A549 (cell line): Measurements from ENCODE around the gene RTL9. TPM values are rescaled to one million over a fixed set of nuclear protein-coding genes. Genes with fewer than 3 reads are reported as not detected.

ENCODE experiments used
- ATAC-seq, 2 experiments: fragments of 200-7000 bp in 1 of 2; fragments of >200 bp in 1 of 2; cut with Nextera tagmentation in 1 of 2; cut with Tn5 transposase in 1 of 2; 3 replicates each; pipeline versions ENCODE4 v1.8.0 to v1.9.1; 2018 to 2020; ENCODE audit warnings: mild to moderate bottlenecking in 1 of 2, moderate library complexity in 1 of 2
- CTCF ChIA-PET: fragments of 300-600 bp; sonication (Branson Sonifier 250); formaldehyde crosslinking; extraction: SDS; loops from one replicate; lab custom pipeline; 2021; ENCODE audit warnings: antibody characterized with exemption, inconsistent platforms; lab: Yijun Ruan, JAX
- POLR2A ChIA-PET: fragments of 350-600 bp; formaldehyde crosslinking; extraction: SDS; loops from one replicate; lab custom pipeline; 2021; ENCODE audit warnings: antibody characterized with exemption, inconsistent platforms; lab: Yijun Ruan, JAX
- DNase-seq, 2 experiments: peaks; one replicate each; pipeline versions ENCODE4 v3.0.0 to v3.0.0-alpha.2; 2011 to 2016; ENCODE audit warnings: low read depth in 1 of 2, low spot score in 1 of 2
- FAIRE-seq: peaks from 2 replicates; lab custom pipeline; 2011; peaks lifted over from hg19 to GRCh38; lab: Jason Lieb, UNC
- H3K27ac ChIP-seq, 2 experiments: fragments of >200 bp; sonication (Bioruptor Twin); formaldehyde crosslinking; 3 replicates each; pipeline ENCODE4 v1.5.1; 2016 to 2017
- H3K4me1 ChIP-seq: fragments of >200 bp; sonication (Bioruptor Twin); formaldehyde crosslinking; 3 replicates; pipeline ENCODE4 v1.6.1; 2016
- H3K4me2 ChIP-seq: fragments of >200 bp; sonication (Bioruptor Twin); formaldehyde crosslinking; 3 replicates; pipeline ENCODE4 v1.6.1; 2016
- H3K4me3 ChIP-seq: fragments of >200 bp; sonication (Bioruptor Twin); formaldehyde crosslinking; 3 replicates; pipeline ENCODE4 v1.5.1; 2016
- H3K9me3 ChIP-seq: fragments of >200 bp; sonication (Bioruptor Twin); formaldehyde crosslinking; 3 replicates; pipeline ENCODE4 v1.6.1; 2016
- BCL3 ChIP-seq: fragments of >200 bp; sonication (Bioruptor Twin); formaldehyde crosslinking; IDR thresholded peaks from 3 replicates; pipeline ENCODE4 v1.6.1; 2016
- BHLHE40 ChIP-seq: IDR thresholded peaks from 2 replicates; pipeline ENCODE4 v1.6.1; 2012; ENCODE audit warnings: low read depth, low read length, inconsistent platforms
- EP300 ChIP-seq, 2 experiments: fragments of >200 bp; sonication (Bioruptor Twin); formaldehyde crosslinking; IDR thresholded peaks; 2 replicates in 1 of 2; 3 replicates in 1 of 2; pipeline ENCODE4 v1.6.1; 2016 to 2017
- ESRRA ChIP-seq: fragments of 150-350 bp; IDR thresholded peaks from 2 replicates; pipeline ENCODE4 v1.6.1; 2014; ENCODE audit warnings: mild to moderate bottlenecking, low read length, borderline replicate concordance
- GATA3 ChIP-seq: IDR thresholded peaks from 2 replicates; pipeline ENCODE4 v1.6.1; 2012; ENCODE audit warnings: borderline replicate concordance
- HDAC2 ChIP-seq: fragments of 200-600 bp; sonication (generic); IDR thresholded peaks from 2 replicates; pipeline ENCODE4 v1.6.1; 2016
- HMGXB4 ChIP-seq: fragments of 250-450 bp; sonication (Bioruptor Pico); IDR thresholded peaks from 2 replicates; pipeline ENCODE4 v1.5.0; 2021; ENCODE audit warnings: mild to moderate bottlenecking, moderate library complexity, borderline replicate concordance
- HOXB13 ChIP-seq: fragments of 250-450 bp; sonication (Bioruptor Pico); IDR thresholded peaks from 2 replicates; pipeline ENCODE4 v1.5.0; 2020; ENCODE audit warnings: low read depth, mild to moderate bottlenecking, moderate library complexity
- KDM5A ChIP-seq: fragments of 200-600 bp; sonication (generic); IDR thresholded peaks from 2 replicates; pipeline ENCODE4 v1.6.1; 2016; ENCODE audit warnings: antibody characterized with exemption, mild to moderate bottlenecking
- NPAS2 ChIP-seq: fragments of 250-450 bp; sonication (Bioruptor Pico); IDR thresholded peaks from 2 replicates; pipeline ENCODE4 v1.8.0; 2022; ENCODE audit warnings: mild to moderate bottlenecking, moderate library complexity, borderline replicate concordance
- PHF8 ChIP-seq: fragments of 200-600 bp; sonication (generic); IDR thresholded peaks from 2 replicates; pipeline ENCODE4 v1.6.1; 2016; ENCODE audit warnings: low read depth, mild to moderate bottlenecking, antibody characterized with exemption, moderate library complexity, borderline replicate concordance
- POLR2A ChIP-seq: IDR thresholded peaks from 2 replicates; pipeline ENCODE4 v1.6.1; 2012; ENCODE audit warnings: mild to moderate bottlenecking, low read length
- RAD21 ChIP-seq, 2 experiments: fragments of >200 bp in 1 of 2; sonication (Bioruptor Twin) in 1 of 2; formaldehyde crosslinking in 1 of 2; IDR thresholded peaks in 1 of 2; conservative IDR thresholded peaks in 1 of 2; 2 replicates in 1 of 2; 3 replicates in 1 of 2; pipeline ENCODE4 v1.6.1; 2012 to 2018; ENCODE audit warnings: inconsistent platforms in 1 of 2
- RARB ChIP-seq: fragments of 250-450 bp; sonication (Bioruptor Pico); IDR thresholded peaks from 2 replicates; pipeline ENCODE4 v1.8.0; 2021; ENCODE audit warnings: mild to moderate bottlenecking, moderate library complexity
- SMC3 ChIP-seq: fragments of >200 bp; sonication (Bioruptor Twin); formaldehyde crosslinking; IDR thresholded peaks from 3 replicates; pipeline ENCODE4 v1.6.1; 2018; ENCODE audit warnings: inconsistent platforms
- TFCP2L1 ChIP-seq: fragments of 250-450 bp; sonication (Bioruptor Pico); IDR thresholded peaks from 2 replicates; pipeline ENCODE4 v1.5.0; 2021; ENCODE audit warnings: mild to moderate bottlenecking
- ZFP36 ChIP-seq: fragments of 450-650 bp; IDR thresholded peaks from 2 replicates; pipeline ENCODE4 v1.6.1; 2014; ENCODE audit warnings: borderline replicate concordance; ENCODE audit not compliant: partially characterized antibody
- WGBS: methylation state at CpG from one replicate; pipeline ENCODE4 v1.1.6; 2017; ENCODE audit errors: missing lambda C conversion rate; 5-methylcytosine and 5-hydroxymethylcytosine counted together
- polyA minus RNA-seq: library from RNA; depleted of rRNA, polyadenylated mRNA; stranded (reverse); fragments of >200 nt; gene quantifications from 2 replicates; pipeline ENCODE4 v1.2.3, GENCODE V29; 2011; rRNA and poly(A)+ RNA removed
- polyA plus RNA-seq, 4 experiments: library from polyadenylated mRNA; depleted of rRNA in 3 of 4; stranded (reverse); fragments of >200 nt; fragmentation: RNase III in 1 of 4; extraction: RNeasy Plus Mini Kit Qiagen cat#74134 plus additional on column Dnase treatment in 1 of 4; gene quantifications; 2 replicates in 3 of 4; 3 replicates in 1 of 4; pipeline ENCODE4 v1.2.3, GENCODE V29; 2011 to 2017

Gene RTL9
- 0.04 and 0.12 TPM in 2 replicates for polyA plus RNA-seq (2011; rRNA removed)
- polyA plus RNA-seq (2012; cell fraction: cytosol; rRNA removed): 0.01 TPM in 2 replicates
- 0.02 and 0.06 TPM in 2 replicates for polyA plus RNA-seq (2012; cell fraction: nucleus; rRNA removed)
- 0.05 to 0.06 TPM (median 0.05 TPM) in 3 replicates for polyA plus RNA-seq (2017; fragmentation: RNase III; extraction: RNeasy Plus Mini Kit Qiagen cat#74134 plus additional on column Dnase treatment)
- 0.08 and 0.10 TPM in 2 replicates for polyA minus RNA-seq

GRCh38 chrX:110358548-110358947, at the start of gene RTL9:
RTL9 (plus strand) TSS chrX:110358848; CDS start chrX:110450618, 91,770 bp downstream.
- ATAC-seq: no peak
- POLR2A ChIA-PET: no interaction called here
- no peak for DNase-seq
- H3K4me2 ChIP-seq: no peak within 1 kb of the TSS
- WGBS: 60% methylated on average over 2 of the region's 2 CpGs
- TF ChIP-seq POLR2A (no peak), BCL3 (no peak)
- TF ChIP-seq, all 56 proteins: peak for 0
- CTCF ChIA-PET: no interaction called here
- Histone ChIP-seq H3K4me3 (no peak within 1 kb of the TSS), H3K27ac (no peak within 1 kb of the TSS), H3K4me1 (no peaks in the 10 kb centered on the region), H3K9me3 (no peaks in the 10 kb centered on the region)
- peak; percentile 49 for FAIRE-seq

- DNase-seq: no peak
- H3K27ac ChIP-seq: no peak overlapping the region
- FAIRE-seq: peak; percentile 81
- H3K4me1 ChIP-seq: peaks cover 7% of the 10 kb centered on the region; the same call in 2 of the 3 replicates
- POLR2A ChIA-PET: no interaction called here
- H3K9me3 ChIP-seq: no peaks in the 10 kb centered on the region
- H3K4me3 ChIP-seq: no peak overlapping the region
- ATAC-seq: no peak
- TF ChIP-seq BHLHE40 (no peak), SMC3 (no peak)
- TF ChIP-seq, all 56 proteins: peak for 0
- WGBS: 86% methylated on average over 1 of the region's 1 CpG
- no peak overlapping the region for H3K4me2 ChIP-seq
- CTCF ChIA-PET: interaction anchor here (0.9 kb wide), 1 partner anchor 93 kb away, joined by 3 read pairs; no protein-coding TSS in a partner anchor
These were observed 48.5 kb upstream of the RTL9 start for GRCh38 chrX:110310000-110310790.

- Histone ChIP-seq H3K27ac (no peak overlapping the region), H3K4me2 (no peak overlapping the region), H3K4me1 (peaks cover 14% of the 10 kb centered on the region; the same call in 2 of the 3 replicates), H3K4me3 (no peak overlapping the region), H3K9me3 (no peaks in the 10 kb centered on the region)
- 83% methylated on average over 1 of the region's 1 CpG for WGBS
- DNase-seq (no peak), ATAC-seq (no peak), FAIRE-seq (no peak)
- POLR2A ChIA-PET: no interaction called here
- TF ChIP-seq ESRRA (no peak), EP300 (IDR thresholded peaks at IDR 0.05) (no peak), TFCP2L1 (CRISPR knock-in tag) (no peak), NPAS2 (CRISPR knock-in tag) (no peak), GATA3 (no peak), HDAC2 (no peak), RAD21 (conservative IDR thresholded peaks at IDR 0.05 in 1 of 2, IDR thresholded peaks at IDR 0.05 in 1 of 2) (no peak), HOXB13 (no peak), ZFP36 (no peak)
- CTCF ChIA-PET: interaction anchor here (0.7 to 0.9 kb wide), 2 partner anchors 15 to 93 kb away, joined by 3 read pairs; no protein-coding TSS in a partner anchor
These were observed 47.8 kb upstream of the RTL9 start for GRCh38 chrX:110310896-110311295.

- ChIA-PET POLR2A (no interaction called here), CTCF (interaction anchor here (0.7 kb wide), 1 partner anchor 14 kb away, joined by 3 read pairs; no protein-coding TSS in a partner anchor)
- no peak for FAIRE-seq
These were observed 47.0 kb upstream of the RTL9 start for GRCh38 chrX:110311437-110312230.

More at GRCh38 chrX:110311437-110312230, 47.0 kb upstream of the RTL9 start:
- no peak for DNase-seq
- Histone ChIP-seq H3K4me3 (no peak overlapping the region), H3K9me3 (no peaks in the 10 kb centered on the region), H3K27ac (no peak overlapping the region), H3K4me1 (peaks cover 15% of the 10 kb centered on the region; the same call in 2 of the 3 replicates), H3K4me2 (no peak overlapping the region)
- TF ChIP-seq PHF8: no peak
- TF ChIP-seq HMGXB4 (CRISPR knock-in tag): no peak
- no peak for TF ChIP-seq RARB
- no peak for TF ChIP-seq KDM5A
- ATAC-seq: no peak
- WGBS: 92% methylated on average over 1 of the region's 1 CpG
